Measurements from ENCODE around the gene DPM1.
"Not testable (repeated sequence)": the region's sequence is repeated elsewhere in the genome, so short reads cannot be mapped to it uniquely, and the experiment has no call there.

Gene DPM1

GRCh38 chr20:50980071-50980681, 21.8 kb upstream of the DPM1 start:
- peak; percentile 94 for DNase-seq (ENCODE audit: low spot score)

GRCh38 chr20:50978533-50978932, 20.2 kb upstream of the DPM1 start:
- not testable (repeated sequence) for DNase-seq (ENCODE audit: low spot score)

GRCh38 chr20:50977066-50978021, 19.0 kb upstream of the DPM1 start:
- no peak for DNase-seq (ENCODE audit: low spot score)

- no peak for DNase-seq (ENCODE audit: low spot score)
Observed at GRCh38 chr20:50975701-50976330, 17.5 kb upstream of the DPM1 start.

GRCh38 chr20:50969912-50970311, 11.6 kb upstream of the DPM1 start:
- no peak for DNase-seq (ENCODE audit: low spot score)

GRCh38 chr20:50969435-50969834, 11.1 kb upstream of the DPM1 start:
- no peak for DNase-seq (ENCODE audit: low spot score)

- no peak for DNase-seq (ENCODE audit: low spot score)
Observed at GRCh38 chr20:50968289-50968688, 10.0 kb upstream of the DPM1 start.

GRCh38 chr20:50967586-50967985, 9.3 kb upstream of the DPM1 start:
- no peak for DNase-seq (ENCODE audit: low spot score)

GRCh38 chr20:50959543-50960126, 1.3 kb upstream of the DPM1 start:
- no peak for DNase-seq (ENCODE audit: low spot score)

- DNase-seq (ENCODE audit: low spot score): peak; percentile 80
Observed at GRCh38 chr20:50958615-50959542, 547 bp upstream of the DPM1 start, which contains the start of gene MOCS3. Gene MOCS3 (plus strand): TSS chr20:50958818. CDS start chr20:50958843, 25 bp downstream.

GRCh38 chr20:50957276-50957675, 1.1 kb downstream of the DPM1 start:
- DNase-seq (ENCODE audit: low spot score): no peak

GRCh38 chr20:50953821-50954220, 4.5 kb downstream of the DPM1 start:
- DNase-seq (ENCODE audit: low spot score): no peak

- DNase-seq (ENCODE audit: low spot score): no peak
Observed at GRCh38 chr20:50953196-50953595, 5.1 kb downstream of the DPM1 start.

- DNase-seq (ENCODE audit: low spot score): no peak
Observed at GRCh38 chr20:50948132-50948785, 10.1 kb downstream of the DPM1 start.

- no peak for DNase-seq (ENCODE audit: low spot score)
Observed at GRCh38 chr20:50943069-50943468, 15.3 kb downstream of the DPM1 start.

- DNase-seq (ENCODE audit: low spot score): no peak
Observed at GRCh38 chr20:50933589-50933988, 24.7 kb downstream of the DPM1 start.

GRCh38 chr20:50932691-50933280, 25.5 kb downstream of the DPM1 start:
- DNase-seq (ENCODE audit: low spot score): no peak

- DNase-seq (ENCODE audit: low spot score): no peak
Observed at GRCh38 chr20:50932016-50932485, 26.3 kb downstream of the DPM1 start.

GRCh38 chr20:50931306-50932015, 26.9 kb downstream of the DPM1 start, which contains the start of gene ADNP:
Gene ADNP (minus strand): TSS chr20:50931437. CDS start chr20:50903996, 27,441 bp downstream.
- DNase-seq (ENCODE audit: low spot score): peak; percentile 77

GRCh38 chr20:50930976-50931305, 27.4 kb downstream of the DPM1 start:
- peak; percentile 11 for DNase-seq (ENCODE audit: low spot score)
